ENCODE results near the gene RMRP. TPM values are rescaled to one million over a fixed set of nuclear protein-coding genes. Genes with fewer than 3 reads are reported as not detected.

RMRP gene
- total and polyA plus RNA-seq, 9 donors = 19,485 TPM; not detected in 8

DNA sequence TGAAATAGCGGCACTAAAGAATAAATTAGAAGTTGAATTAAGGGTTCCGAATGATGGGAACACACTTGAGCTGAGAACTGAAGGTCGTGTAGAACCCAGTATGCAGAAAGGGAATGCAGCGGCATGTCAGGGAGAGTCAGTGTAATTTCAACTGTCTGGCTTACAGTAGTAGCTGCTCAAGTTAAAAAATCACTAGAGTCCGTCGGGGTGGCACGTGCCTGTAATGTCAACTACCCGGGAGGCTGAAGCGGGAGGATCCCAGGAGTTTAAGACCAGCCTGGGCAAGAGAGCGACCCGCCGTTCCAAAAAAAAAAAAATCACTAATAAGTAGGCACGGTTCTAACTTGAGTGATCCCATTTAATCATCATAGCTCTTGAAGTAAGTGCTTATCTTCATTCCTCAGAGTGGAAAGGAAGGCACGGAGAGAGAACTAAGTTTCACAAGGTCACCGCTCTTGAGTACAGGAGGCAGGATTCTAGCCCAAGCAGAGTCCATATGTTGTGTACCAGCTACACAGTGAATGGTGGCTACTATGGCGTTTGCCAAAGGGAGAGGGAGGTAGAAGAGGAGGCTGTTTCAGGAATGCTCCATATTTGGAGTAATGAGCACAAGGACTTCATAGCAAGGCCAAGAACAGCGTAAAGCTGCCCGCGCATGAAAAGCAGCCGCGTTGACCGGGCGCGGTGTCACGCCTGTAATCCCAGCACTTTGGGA, 831 bp downstream of the RMRP start:
- peaks cover 20% of the 10 kb centered on the region for H3K36me3 ChIP-seq (ENCODE audit: control insufficient read depth, insufficient read depth, low read length)
- DNase-seq = peak; percentile 71
- H3K4me3 ChIP-seq (ENCODE audit: low read length) = peak overlapping the region; percentile 58
- peaks cover 39% of the 10 kb centered on the region for H3K4me1 ChIP-seq (ENCODE audit: control insufficient read depth, insufficient read depth, low read length)
- H3K9me3 ChIP-seq (replicated peaks; ENCODE audit: control insufficient read depth, low read depth, low read length) = no peaks in the 10 kb centered on the region
- WGBS (ENCODE audit: insufficient coverage) = 33% methylated on average over 18 of the region's 25 CpGs
- H3K27me3 ChIP-seq (ENCODE audit: control insufficient read depth, insufficient read depth, low read length) = no peaks in the 10 kb centered on the region
- peak overlapping the region; percentile 100 for H3K27ac ChIP-seq (ENCODE audit: low read length)

DNA sequence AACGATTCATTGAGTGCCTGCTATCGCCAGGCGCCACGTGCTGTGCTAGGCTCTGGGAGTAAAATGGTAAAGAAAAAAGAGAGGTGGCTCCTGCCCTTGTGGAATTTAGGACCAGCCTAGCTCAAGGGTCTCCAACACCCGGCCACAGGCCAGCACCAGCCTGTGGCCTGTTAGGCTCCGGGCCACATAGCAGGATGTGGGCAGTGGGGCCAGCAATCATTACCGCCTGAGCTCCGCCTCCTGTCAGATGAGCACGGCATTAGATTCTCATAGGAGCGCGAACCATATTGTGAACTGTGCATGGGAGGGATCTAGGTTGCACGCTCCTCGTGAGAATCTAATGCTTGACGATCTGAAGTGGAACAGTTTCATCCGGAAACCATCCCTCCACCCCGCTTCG, 1.5 kb downstream of the RMRP start:
- no peaks in the 10 kb centered on the region for H3K9me3 ChIP-seq (replicated peaks; ENCODE audit: control insufficient read depth, low read depth, low read length)
- H3K27me3 ChIP-seq (ENCODE audit: control insufficient read depth, insufficient read depth, low read length) = no peaks in the 10 kb centered on the region
- H3K36me3 ChIP-seq (ENCODE audit: control insufficient read depth, insufficient read depth, low read length) = peaks cover 14% of the 10 kb centered on the region
- no peak for DNase-seq
- peaks cover 32% of the 10 kb centered on the region for H3K4me1 ChIP-seq (ENCODE audit: control insufficient read depth, insufficient read depth, low read length)
- no peak overlapping the region for H3K27ac ChIP-seq (ENCODE audit: low read length)
- H3K4me3 ChIP-seq (ENCODE audit: low read length) = no peak overlapping the region
- WGBS (ENCODE audit: insufficient coverage) = 70% methylated on average over 11 of the region's 17 CpGs

DNA sequence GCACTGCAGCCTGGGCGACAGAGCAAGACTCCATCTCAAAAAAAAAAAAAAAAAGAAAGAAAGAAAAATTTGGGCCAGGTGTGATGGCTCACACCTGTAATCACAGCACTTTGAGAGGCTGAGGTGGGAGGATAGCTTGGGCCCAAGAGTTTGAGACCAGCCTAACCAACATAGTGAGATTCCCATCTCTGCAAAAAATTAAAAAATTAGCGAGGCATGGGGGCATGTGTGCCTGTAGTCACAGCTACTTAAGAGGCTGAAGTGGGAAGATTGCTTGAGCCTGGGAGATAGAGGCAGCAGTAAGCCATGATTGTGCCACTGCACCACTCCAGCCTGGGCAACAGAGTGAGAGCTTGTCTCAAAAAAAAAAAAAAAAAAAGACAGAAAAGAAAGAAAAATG, 4.2 kb downstream of the RMRP start:
- H3K4me1 ChIP-seq (ENCODE audit: control insufficient read depth, insufficient read depth, low read length) = peaks cover 26% of the 10 kb centered on the region
- H3K4me3 ChIP-seq (ENCODE audit: low read length) = no peak overlapping the region
- H3K27ac ChIP-seq (ENCODE audit: low read length) = no peak overlapping the region
- no peak for DNase-seq
- H3K36me3 ChIP-seq (ENCODE audit: control insufficient read depth, insufficient read depth, low read length) = no peaks in the 10 kb centered on the region
- no peaks in the 10 kb centered on the region for H3K27me3 ChIP-seq (ENCODE audit: control insufficient read depth, insufficient read depth, low read length)
- no peaks in the 10 kb centered on the region for H3K9me3 ChIP-seq (replicated peaks; ENCODE audit: control insufficient read depth, low read depth, low read length)
- WGBS (ENCODE audit: insufficient coverage) = no CpG with 5 or more reads among the region's 2 CpGs

DNA sequence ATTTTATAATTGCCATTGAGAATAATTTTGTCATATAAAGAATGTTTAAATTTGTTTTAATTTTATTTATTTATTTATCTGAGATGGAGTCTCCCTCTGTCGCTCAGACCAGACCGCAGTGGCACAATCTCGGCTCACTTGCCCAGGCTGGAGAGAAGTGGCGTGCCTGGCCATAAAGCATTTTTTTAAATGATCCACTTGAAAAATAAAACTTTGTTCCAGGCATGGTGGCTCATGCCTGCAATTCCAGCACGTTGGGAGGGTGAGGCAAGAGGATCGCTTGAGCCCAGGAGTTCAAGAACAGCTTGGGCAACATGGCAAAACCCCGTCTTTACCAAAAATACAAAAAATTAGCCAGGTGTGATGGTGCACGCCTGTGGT, 5.0 kb downstream of the RMRP start:
- H3K4me1 ChIP-seq (ENCODE audit: control insufficient read depth, insufficient read depth, low read length) = peaks cover 29% of the 10 kb centered on the region
- H3K36me3 ChIP-seq (ENCODE audit: control insufficient read depth, insufficient read depth, low read length) = no peaks in the 10 kb centered on the region
- H3K27ac ChIP-seq (ENCODE audit: low read length) = no peak overlapping the region
- H3K4me3 ChIP-seq (ENCODE audit: low read length) = no peak overlapping the region
- no peaks in the 10 kb centered on the region for H3K9me3 ChIP-seq (replicated peaks; ENCODE audit: control insufficient read depth, low read depth, low read length)
- H3K27me3 ChIP-seq (ENCODE audit: control insufficient read depth, insufficient read depth, low read length) = no peaks in the 10 kb centered on the region
- no peak for DNase-seq
- 79% methylated on average over 2 of the region's 8 CpGs for WGBS (ENCODE audit: insufficient coverage)

DNA sequence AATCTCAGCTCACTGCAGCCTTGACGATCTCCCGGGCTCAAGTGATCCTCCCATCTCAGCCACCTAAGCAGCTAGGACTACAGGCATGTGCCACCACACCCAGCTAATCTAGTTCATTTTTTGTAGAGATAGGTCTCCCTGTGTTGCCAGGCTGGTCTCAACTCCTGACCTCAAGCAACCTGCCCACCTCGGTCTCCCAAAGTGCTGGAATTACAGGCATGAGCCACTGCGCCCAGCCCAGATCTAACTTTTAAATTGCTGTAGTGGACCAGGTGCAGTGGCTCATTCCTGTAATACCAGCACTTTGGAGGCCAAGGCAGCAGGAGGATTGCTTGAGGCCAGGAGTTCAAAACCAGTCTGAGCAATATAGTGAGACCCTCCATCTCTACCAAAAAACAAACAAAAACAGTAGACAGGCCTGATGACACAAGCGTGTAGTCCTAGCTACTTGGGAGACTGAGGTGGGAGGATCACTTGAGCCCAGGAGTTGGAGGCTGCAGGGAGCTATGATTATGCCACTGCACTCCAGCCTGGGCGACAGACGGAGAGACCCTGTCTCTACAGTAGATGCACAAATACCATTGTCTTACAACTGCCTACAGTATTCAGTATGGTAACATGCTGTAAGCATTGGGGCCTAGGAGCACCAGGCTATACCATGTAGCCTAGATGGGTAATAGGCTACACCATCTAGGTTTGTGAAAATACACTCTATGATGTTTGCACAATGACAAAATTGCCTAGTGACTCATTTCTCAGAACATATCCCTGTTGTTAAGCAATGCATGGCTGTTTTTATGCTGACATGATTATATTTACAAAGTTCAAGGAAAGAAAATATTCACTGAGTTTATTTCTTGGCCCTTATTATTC, 5.6 kb downstream of the RMRP start:
- no peak for DNase-seq
- WGBS (ENCODE audit: insufficient coverage) = 86% methylated on average over 4 of the region's 7 CpGs
- no peak overlapping the region for H3K27ac ChIP-seq (ENCODE audit: low read length)

DNA sequence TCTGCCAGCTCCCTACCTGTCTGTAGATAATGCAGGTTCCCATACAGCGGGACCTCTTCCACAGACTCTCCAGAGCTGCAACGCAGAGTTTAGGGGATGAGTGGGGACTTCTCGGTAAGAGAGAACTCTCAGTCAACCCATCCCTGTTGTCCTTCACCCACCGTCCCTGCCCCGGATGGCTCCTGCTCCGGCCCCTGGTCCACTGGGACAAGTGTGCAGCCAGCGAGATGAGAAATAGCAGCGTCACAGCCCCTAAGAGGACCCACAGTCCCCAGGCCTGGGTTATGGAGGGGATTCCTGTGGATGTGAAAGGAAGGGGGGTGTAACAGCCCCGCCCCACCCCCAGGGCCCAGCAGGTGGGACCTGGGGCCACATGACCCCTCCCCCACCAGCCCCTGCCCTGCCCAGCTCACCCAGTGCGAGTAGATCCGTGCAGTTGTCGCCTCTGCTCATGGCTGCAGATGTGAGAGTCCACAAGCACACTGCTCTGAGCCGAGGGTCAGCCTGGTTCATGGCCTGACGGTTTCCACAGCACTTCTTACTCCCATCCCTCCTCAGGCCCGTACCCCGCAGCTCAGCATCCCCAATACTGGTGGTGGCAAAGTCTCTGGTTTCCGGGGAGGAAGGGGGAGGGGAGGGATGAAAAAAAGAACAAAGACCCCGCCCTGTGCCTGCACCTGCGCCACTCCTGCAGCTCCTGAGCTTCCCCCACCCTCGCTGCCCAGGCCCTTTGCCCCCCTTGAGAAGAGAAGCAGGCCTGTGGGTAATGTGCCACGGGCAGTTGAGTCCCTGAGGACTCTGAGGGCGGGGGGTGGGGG, 7.3 kb downstream of the RMRP start, which contains the start of gene SIT1:
SIT1 (minus strand) TSS at position 591 of the 818 bp plus-strand sequence; CDS start at position 513, 78 bp downstream.
- no peaks in the 10 kb centered on the region for H3K27me3 ChIP-seq (ENCODE audit: control insufficient read depth, insufficient read depth, low read length)
- 23% methylated on average over 4 of the region's 22 CpGs for WGBS (ENCODE audit: insufficient coverage)
- H3K9me3 ChIP-seq (replicated peaks; ENCODE audit: control insufficient read depth, low read depth, low read length) = no peaks in the 10 kb centered on the region
- H3K4me3 ChIP-seq (ENCODE audit: low read length) = no peak within 1 kb of the TSS
- no peak within 1 kb of the TSS for H3K27ac ChIP-seq (ENCODE audit: low read length)
- peaks cover 32% of the 10 kb centered on the region for H3K4me1 ChIP-seq (ENCODE audit: control insufficient read depth, insufficient read depth, low read length)
- no peak for DNase-seq
- no peaks in the 10 kb centered on the region for H3K36me3 ChIP-seq (ENCODE audit: control insufficient read depth, insufficient read depth, low read length)

More for the DNA sequence above, 5.6 kb downstream of the RMRP start:
- H3K9me3 ChIP-seq (replicated peaks; ENCODE audit: control insufficient read depth, low read depth, low read length) = no peaks in the 10 kb centered on the region
- H3K4me3 ChIP-seq (ENCODE audit: low read length) = no peak overlapping the region
- H3K27me3 ChIP-seq (ENCODE audit: control insufficient read depth, insufficient read depth, low read length) = no peaks in the 10 kb centered on the region
- H3K36me3 ChIP-seq (ENCODE audit: control insufficient read depth, insufficient read depth, low read length) = no peaks in the 10 kb centered on the region
- peaks cover 28% of the 10 kb centered on the region for H3K4me1 ChIP-seq (ENCODE audit: control insufficient read depth, insufficient read depth, low read length)

DNA sequence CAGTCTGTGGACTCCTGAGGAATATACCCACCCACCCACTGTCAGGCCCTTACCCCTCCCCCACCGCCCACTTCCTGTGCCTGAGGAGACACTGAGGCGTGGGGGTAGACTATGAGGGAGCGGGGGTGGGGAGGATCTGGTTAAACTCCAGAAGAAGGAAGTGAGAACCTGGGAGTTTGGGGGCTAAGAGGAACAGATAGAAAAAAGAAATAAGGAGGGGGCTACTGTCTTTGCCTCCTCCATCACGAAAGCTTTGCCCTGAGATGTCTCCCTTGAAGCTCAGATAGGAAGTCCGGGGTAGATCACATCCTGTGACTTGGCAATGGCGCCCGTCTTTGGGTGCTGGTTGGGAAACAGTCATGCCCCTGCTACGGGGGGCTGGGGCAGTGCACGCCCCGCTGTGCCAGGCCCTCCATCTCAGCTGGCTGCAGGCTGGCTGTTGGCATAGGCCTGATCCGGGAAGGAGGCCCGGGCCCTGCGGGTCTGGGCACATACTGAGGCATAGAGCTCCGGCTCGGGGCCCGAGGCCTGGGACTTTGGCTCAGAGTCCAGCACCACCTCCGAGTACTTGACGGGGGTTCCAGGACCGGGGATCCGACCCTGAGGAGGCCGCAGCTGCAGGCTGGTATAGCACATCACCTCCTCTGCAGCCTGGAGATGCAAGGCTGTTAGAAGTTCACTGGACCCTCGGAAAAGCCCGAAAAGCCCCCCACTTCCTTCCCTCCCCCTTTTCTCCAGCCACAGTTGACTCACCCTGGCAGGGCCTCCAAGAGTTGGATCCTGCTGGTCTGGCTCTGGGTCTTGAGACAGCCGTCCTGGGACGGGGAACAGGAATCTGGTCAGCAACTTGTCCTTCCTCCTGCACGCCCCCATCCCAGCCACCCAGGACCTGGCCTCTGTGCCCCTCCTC, 8.1 kb downstream of the RMRP start:
- peak; percentile 59 for DNase-seq
- no peaks in the 10 kb centered on the region for H3K36me3 ChIP-seq (ENCODE audit: control insufficient read depth, insufficient read depth, low read length)
- H3K27ac ChIP-seq (ENCODE audit: low read length) = no peak overlapping the region
- peaks cover 33% of the 10 kb centered on the region for H3K4me1 ChIP-seq (ENCODE audit: control insufficient read depth, insufficient read depth, low read length)
- no peaks in the 10 kb centered on the region for H3K27me3 ChIP-seq (ENCODE audit: control insufficient read depth, insufficient read depth, low read length)
- no peak overlapping the region for H3K4me3 ChIP-seq (ENCODE audit: low read length)
- no peaks in the 10 kb centered on the region for H3K9me3 ChIP-seq (replicated peaks; ENCODE audit: control insufficient read depth, low read depth, low read length)
- 49% methylated on average over 22 of the region's 26 CpGs for WGBS (ENCODE audit: insufficient coverage)

DNA sequence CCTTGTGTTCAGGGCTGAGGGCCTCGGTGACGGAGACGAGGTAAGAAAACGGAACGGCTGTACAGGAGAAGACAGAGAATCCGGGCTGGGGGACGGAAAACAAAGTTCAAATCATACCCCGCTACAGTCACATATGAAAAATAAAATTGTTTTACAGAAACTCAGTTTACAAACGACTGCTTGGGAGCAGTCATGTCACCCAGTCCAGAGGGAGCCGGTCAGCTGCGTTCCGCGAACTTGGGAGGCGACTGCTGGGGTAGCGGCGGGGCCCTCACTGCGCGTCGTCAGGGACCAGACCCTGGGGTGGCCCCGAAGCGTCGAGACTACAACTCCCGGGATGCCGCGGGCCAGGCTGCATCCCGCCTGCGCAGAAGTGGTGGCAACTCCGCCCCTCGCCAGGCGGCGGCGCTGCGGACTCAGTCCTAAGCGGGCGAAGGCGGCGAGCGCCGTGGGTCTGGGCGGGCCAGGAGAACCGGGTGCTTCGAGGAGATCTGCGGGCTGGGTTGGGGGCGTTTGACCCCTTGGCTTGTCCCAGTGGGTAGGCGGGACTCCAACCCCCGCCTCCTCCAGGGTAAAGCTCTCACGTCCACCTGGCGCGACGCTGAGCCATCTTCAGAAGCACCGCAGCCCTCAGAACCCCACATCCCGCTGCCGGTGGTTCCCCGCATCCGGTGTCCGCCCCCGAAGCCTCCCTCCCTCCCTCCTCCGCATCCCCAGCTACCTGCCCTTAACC, 11.1 kb downstream of the RMRP start:
- Histone ChIP-seq H3K4me3 (ENCODE audit: low read length) (peak overlapping the region; percentile 55), H3K9me3 (replicated peaks; ENCODE audit: control insufficient read depth, low read depth, low read length) (no peaks in the 10 kb centered on the region), H3K4me1 (ENCODE audit: control insufficient read depth, insufficient read depth, low read length) (peaks cover 33% of the 10 kb centered on the region), H3K27ac (ENCODE audit: low read length) (peak overlapping the region; percentile 94), H3K36me3 (ENCODE audit: control insufficient read depth, insufficient read depth, low read length) (no peaks in the 10 kb centered on the region), H3K27me3 (ENCODE audit: control insufficient read depth, insufficient read depth, low read length) (no peaks in the 10 kb centered on the region)
- peak; percentile 97 for DNase-seq
- 0% methylated on average over 49 of the region's 58 CpGs for WGBS (ENCODE audit: insufficient coverage)

DNA sequence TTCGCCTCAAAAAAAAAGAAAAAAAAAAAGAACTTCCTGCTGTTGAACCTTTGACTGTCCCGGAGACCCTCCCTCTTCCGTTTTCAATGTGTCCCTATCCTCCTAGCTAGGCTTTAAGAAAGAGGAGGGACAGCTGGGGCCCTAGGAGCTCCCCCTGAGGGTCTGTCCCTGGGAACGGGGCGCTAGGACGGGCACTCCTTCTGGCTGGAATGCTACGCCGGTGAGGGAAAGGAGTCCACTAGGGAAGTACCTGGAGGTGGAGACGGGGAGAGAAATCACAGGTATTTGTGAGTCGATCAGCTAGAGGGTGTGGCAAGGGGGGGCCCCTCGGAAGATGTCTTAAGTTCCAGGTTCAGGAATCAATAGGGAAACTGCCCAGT, 11.7 kb downstream of the RMRP start:
- Histone ChIP-seq H3K9me3 (replicated peaks; ENCODE audit: control insufficient read depth, low read depth, low read length) (no peaks in the 10 kb centered on the region), H3K27me3 (ENCODE audit: control insufficient read depth, insufficient read depth, low read length) (no peaks in the 10 kb centered on the region), H3K4me1 (ENCODE audit: control insufficient read depth, insufficient read depth, low read length) (peaks cover 33% of the 10 kb centered on the region), H3K27ac (ENCODE audit: low read length) (peak overlapping the region; percentile 94), H3K36me3 (ENCODE audit: control insufficient read depth, insufficient read depth, low read length) (no peaks in the 10 kb centered on the region), H3K4me3 (ENCODE audit: low read length) (peak overlapping the region; percentile 55)
- peak; percentile 82 for DNase-seq
- 0% methylated on average over 9 of the region's 11 CpGs for WGBS (ENCODE audit: insufficient coverage)

Measured in muscle of leg (tissue), 11 donors.